Prostate gland (tissue), 2 donors: Measurements from ENCODE around the gene FGF19.

ENCODE experiments used
- CTCF ChIP-seq, 4 experiments: fragments of 200-600 bp in 2 of 4; fragments of 450-650 bp in 2 of 4; sonication (generic) in 2 of 4; IDR thresholded peaks; 1 replicate in 3 of 4; 2 replicates in 1 of 4; pipeline ENCODE4 v1.5.1; 2016 to 2019; ENCODE audit warnings: antibody characterized with exemption in 4 of 4, mild to moderate bottlenecking in 2 of 4, moderate library complexity in 2 of 4
- POLR2A ChIP-seq: fragments of 450-650 bp; IDR thresholded peaks from one replicate; pipeline ENCODE4 v1.6.1; 2016; ENCODE audit warnings: antibody characterized with exemption, mild to moderate bottlenecking
- POLR2AphosphoS5 ChIP-seq: sonication (generic); formaldehyde crosslinking; IDR thresholded peaks from one replicate; pipeline ENCODE4 v1.6.1; 2017; ENCODE audit warnings: antibody characterized with exemption

- TF ChIP-seq CTCF (IDR thresholded peaks at IDR 0.05) (no peak), POLR2A (no peak), POLR2AphosphoS5 (no peak)
These were observed 43.8 kb downstream of the FGF19 start for GRCh38 chr11:69660001-69660500.
